Measurements from ENCODE around the gene YWHAB.

Gene YWHAB

GRCh38 chr20:44952731-44953130 is 67.2 kb downstream of the YWHAB start:
- no peak overlapping the region for H3K4me3 ChIP-seq (ENCODE audit: low read length)
- TF ChIP-seq CTCF (conservative IDR thresholded peaks at IDR 0.05; ENCODE audit: low read length), result no peak
- no peak for DNase-seq (ENCODE audit: low read depth)

- H3K4me3 ChIP-seq (ENCODE audit: low read length), result no peak overlapping the region
- no peak for TF ChIP-seq CTCF (conservative IDR thresholded peaks at IDR 0.05; ENCODE audit: low read length)
- no peak for DNase-seq (ENCODE audit: low read depth)
These were observed 68.7 kb downstream of the YWHAB start for GRCh38 chr20:44954211-44954610.

- no peak overlapping the region for H3K4me3 ChIP-seq (ENCODE audit: low read length)
- TF ChIP-seq CTCF (conservative IDR thresholded peaks at IDR 0.05; ENCODE audit: low read length), result no peak
- no peak for DNase-seq (ENCODE audit: low read depth)
These were observed 69.8 kb downstream of the YWHAB start for GRCh38 chr20:44955270-44955669.

GRCh38 chr20:44956410-44956809 is 70.9 kb downstream of the YWHAB start:
- no peak for DNase-seq (ENCODE audit: low read depth)
- no peak overlapping the region for H3K4me3 ChIP-seq (ENCODE audit: low read length)
- TF ChIP-seq CTCF (conservative IDR thresholded peaks at IDR 0.05; ENCODE audit: low read length), result no peak
